GM18858 (cell line): ENCODE measurements around the gene SLC16A6.
"Not testable (repeated sequence)": the region's sequence is repeated elsewhere in the genome, so short reads cannot be mapped to it uniquely, and the experiment has no call there.

ENCODE experiments used
- ATAC-seq: cut with Tn5 transposase; IDR thresholded peaks from one replicate; pipeline ENCODE4 v1.9.1; 2021; ENCODE audit not compliant: unreplicated experiment

Gene SLC16A6

DNA sequence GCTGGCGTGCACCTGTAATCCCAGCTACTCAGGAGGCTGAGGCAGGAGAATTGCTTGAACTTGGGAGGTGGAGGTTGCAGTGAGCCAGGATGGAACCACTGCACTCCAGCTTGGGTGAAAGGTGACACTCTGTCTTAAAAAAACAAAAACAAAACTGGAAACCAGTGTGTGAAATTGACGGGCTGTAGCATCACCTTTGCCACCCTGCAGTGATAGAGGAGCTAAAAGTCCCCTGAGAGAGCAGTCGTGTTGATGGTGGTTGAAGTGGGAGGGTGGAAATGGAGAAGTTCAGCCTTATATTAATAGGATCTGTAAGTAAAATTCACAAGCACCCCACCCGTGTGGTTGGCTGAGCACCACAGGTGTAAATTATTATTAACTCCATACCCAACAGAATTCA, 65.9 kb downstream of the SLC16A6 start:
- ATAC-seq = peak; percentile 40

DNA sequence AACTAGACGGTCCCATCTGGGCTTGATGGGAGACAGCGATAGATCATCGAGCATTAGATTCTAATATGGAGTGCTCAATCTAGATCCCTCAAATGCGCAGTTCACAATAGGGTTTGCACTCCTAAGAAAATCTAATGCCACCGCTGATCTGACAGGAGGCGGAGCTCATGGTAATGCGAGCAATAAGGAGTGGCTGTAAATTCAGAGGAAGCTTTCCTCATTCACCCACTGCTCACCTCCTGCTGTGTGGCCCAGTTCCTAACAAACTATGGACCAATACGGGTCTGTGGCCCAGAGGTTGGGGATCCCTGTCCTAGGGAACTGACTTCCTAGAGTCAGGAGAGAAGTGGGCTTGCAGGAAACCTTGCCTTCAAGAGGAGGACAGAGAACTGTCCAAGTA, 68.3 kb downstream of the SLC16A6 start:
- ATAC-seq = no peak

DNA sequence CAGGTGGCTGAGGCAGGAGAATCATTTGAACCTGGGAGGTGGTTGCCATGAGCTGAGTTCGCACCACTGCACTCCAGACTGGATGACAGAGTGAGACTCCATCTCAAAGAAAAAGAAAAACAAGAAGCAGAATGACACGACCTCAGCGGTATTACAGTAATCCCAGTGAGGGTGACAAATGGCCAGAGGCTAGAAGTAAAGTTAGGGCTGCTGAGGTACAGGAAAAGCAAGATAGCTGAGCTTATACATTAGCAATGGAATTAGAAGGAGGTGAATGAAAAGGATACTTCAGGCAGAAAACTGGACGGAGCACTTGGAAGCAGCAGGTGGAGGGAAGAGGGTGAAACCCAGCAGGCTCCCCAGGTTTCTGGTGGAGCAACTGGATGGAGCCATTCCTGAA, 69.1 kb downstream of the SLC16A6 start:
- ATAC-seq = no peak

DNA sequence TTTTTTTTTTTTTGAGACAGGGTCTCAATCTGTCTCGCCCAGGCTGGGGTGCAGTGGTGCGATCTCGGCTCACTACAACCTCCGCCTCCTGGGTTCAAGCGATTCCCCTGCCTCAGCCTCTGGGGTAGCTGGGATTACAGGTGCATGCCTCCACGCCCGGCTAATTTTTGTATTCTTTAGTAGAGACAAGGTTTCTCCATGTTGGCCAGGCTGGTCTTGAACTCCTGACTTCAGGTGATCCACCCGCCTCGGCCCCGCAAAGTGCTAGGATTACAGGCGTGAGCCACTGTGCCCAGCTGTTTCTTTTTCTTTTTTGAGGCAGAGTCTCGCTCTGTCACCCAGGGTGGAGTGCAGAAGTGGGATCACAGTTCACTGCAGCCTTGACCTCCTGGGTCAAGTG, 70.1 kb downstream of the SLC16A6 start:
- ATAC-seq = not testable (repeated sequence)

DNA sequence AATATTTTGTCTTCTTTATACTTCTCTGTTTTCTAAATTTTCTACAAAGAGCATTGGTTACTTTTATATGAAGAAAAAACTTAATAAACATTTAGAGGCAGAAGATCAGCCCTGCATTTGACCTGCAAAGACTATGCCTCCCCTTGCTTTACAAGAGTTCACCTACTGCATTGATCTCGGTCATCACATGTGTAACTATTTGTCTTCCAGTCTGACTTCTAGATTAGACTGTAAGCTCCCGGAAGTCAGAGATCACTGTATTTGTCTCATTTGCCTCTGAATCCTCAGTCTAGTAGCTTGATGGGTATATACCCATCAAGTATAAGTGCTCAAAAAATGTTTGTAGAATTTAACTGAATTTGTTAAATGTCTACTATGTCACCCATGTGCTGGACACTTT, 70.7 kb downstream of the SLC16A6 start:
- not testable (repeated sequence) for ATAC-seq

DNA sequence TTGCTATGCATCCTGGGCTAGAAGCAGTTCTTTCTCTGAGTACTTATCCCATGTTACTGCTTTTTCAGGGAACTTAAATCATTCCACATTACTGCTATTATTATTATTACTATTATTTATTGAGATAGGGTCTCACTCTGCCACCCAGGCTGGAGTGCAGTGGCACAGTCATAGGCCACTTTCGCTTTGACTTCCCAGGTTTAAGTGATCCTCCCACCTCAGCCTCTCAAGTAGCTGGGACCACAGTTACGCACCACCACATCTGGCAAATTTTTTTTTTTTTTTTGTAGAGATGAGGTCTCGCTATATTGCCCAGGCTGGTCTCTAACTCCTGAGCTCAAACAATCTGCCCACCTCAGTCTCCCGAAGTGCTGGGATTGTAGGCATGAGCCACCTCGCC, 71.5 kb downstream of the SLC16A6 start:
- not testable (repeated sequence) for ATAC-seq
